GM21576 (cell line): ENCODE data around the gene LMF1.

Experiments
- ATAC-seq: cut with Tn5 transposase; IDR thresholded peaks from one replicate; pipeline ENCODE4 v1.9.1; 2021; ENCODE audit warnings: mild to moderate bottlenecking, moderate library complexity; ENCODE audit not compliant: unreplicated experiment

Gene LMF1

GRCh38 chr16:986411-986810 lies 15.6 kb upstream of the LMF1 start:
- no peak for ATAC-seq

GRCh38 chr16:985646-986400 lies 15.0 kb upstream of the LMF1 start:
- ATAC-seq, result no peak

GRCh38 chr16:984736-985636 lies 14.2 kb upstream of the LMF1 start:
- no peak for ATAC-seq

DNA sequence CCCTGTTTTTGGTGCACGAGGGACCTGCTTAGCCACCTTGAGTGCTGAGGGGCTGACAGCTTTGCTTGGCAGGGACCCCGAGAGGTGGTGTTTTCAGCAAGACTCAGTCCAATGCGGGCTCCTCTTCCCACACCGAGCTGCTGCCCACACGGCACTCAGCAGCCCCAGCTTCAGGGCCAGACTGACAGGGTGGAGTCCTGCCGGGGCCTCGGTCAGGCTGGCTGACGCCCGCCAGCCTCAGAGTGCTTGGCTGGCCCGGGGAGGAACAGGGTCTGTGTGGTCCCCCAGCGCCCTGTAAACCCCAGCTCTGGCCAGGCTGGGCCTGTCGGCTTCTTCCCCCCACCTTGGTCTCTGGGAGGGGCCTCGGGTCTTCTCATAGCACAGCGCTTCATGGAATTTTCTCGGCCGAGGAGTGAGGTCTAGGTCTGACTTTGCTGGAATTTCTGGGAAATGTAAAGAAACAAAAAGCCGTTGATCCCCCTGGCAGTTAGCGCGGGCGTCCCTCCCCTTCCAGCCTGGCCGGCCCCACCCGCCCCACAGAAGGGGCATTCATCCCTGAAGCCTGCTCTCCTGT lies 13.4 kb upstream of the LMF1 start:
- ATAC-seq, result no peak

GRCh38 chr16:983044-984030 lies 12.6 kb upstream of the LMF1 start:
- ATAC-seq, result no peak

DNA sequence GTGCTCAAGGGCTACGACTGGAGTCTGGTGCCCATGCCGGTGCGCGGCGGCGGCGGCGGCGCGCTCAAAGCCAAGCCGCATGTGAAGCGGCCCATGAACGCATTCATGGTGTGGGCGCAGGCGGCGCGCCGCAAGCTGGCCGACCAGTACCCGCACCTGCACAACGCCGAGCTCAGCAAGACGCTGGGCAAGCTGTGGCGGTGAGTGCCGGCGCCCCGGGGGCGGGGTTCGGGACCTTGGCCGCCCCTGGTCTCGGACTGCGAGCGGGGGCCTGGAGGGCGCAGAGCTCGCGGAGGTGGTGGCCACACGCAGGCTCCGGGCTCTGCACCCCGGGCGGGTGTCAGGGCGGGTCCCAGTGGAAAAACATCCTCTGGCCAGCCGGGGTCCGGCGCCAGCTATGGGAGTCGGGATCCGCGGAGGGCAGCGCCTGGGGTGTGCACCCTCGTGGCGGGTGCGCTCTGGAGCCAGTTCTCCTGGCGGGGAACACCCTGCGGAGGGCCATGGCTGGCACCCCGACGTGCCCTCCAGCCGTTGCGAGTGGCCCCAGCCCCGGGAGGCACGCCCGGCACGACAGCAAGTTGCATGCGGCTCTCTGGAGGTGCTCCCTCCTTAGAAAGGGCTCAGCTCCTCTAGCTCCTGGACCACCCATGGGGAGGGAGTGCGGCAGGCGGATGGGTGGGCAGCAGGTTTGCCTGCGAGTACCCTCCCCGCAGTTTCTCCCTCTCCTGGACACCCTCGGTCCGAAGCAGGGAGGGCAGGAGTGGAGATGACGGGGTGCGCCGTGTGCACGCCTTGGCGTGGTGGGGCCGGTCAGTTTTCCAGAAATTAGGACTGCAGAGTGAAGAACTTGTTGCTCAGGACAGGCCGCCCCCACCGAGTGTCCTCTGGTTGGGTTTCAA lies 11.6 kb upstream of the LMF1 start:
- no peak for ATAC-seq

GRCh38 chr16:981695-982144 lies 10.9 kb upstream of the LMF1 start, which contains the start of gene SOX8:
Gene SOX8 (plus strand): TSS chr16:981770. CDS start chr16:981923, 153 bp downstream.
- ATAC-seq, result no peak

GRCh38 chr16:980595-980854 lies 9.7 kb upstream of the LMF1 start:
- ATAC-seq, result no peak

GRCh38 chr16:979859-980594 lies 9.2 kb upstream of the LMF1 start:
- ATAC-seq, result no peak

DNA sequence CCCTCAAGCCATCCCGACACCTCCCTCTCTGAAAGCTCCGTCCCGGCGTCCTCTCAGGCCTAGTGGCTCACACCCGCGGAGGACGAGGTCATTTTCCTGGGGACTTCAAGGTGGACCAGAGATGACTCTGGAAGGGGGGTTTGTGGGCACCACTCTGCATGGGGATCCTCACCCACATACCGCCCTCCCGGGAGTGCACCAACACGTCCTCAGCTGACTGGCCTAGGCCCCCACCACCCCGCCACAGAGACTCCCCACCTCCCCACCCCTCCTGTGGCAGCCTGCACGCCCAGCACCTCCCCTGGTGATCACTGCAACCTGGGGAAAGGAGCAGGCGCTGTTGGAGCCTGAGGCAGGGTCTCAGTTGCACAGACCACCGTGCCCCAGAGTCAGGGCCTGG lies 8.4 kb upstream of the LMF1 start:
- ATAC-seq, result no peak

DNA sequence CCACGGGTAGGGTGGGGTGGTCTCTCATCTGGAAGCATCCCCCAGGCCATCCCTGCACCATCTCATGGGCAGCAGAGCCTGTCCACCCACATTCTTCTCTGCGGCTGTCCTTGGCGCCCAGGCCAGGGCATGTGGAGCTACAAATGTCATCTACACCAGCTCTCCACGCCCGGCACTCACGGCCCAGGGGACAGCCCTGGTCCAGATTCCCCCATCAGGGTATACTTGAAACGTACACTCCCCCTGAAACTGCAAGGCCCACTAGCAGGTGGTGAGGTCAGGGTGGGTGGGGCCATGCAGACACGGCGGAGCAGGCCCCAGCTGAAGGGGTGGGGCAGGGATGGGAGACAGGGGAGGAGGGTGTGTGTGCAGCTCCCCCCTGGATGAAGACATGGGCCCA lies 7.6 kb upstream of the LMF1 start:
- ATAC-seq, result no peak

DNA sequence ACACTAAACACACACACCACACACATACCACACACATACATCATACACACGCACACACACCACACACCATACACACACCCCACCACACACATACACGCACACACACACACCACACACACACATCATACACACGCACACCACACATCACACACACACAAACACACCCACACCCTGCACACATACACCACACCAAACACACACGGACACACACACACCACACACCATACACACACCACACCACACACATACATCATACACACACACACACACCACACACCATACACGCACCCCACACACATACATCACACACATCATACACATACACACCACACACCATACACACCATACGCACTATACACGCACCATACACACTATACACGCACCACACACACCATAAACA lies 7.1 kb upstream of the LMF1 start:
- ATAC-seq, result no peak

GRCh38 chr16:977081-977701 lies 6.4 kb upstream of the LMF1 start:
- ATAC-seq, result no peak

- no peak for ATAC-seq
These were observed 5.7 kb upstream of the LMF1 start for GRCh38 chr16:976389-976931.

- no peak for ATAC-seq
These were observed 4.5 kb upstream of the LMF1 start for GRCh38 chr16:975291-975690.

DNA sequence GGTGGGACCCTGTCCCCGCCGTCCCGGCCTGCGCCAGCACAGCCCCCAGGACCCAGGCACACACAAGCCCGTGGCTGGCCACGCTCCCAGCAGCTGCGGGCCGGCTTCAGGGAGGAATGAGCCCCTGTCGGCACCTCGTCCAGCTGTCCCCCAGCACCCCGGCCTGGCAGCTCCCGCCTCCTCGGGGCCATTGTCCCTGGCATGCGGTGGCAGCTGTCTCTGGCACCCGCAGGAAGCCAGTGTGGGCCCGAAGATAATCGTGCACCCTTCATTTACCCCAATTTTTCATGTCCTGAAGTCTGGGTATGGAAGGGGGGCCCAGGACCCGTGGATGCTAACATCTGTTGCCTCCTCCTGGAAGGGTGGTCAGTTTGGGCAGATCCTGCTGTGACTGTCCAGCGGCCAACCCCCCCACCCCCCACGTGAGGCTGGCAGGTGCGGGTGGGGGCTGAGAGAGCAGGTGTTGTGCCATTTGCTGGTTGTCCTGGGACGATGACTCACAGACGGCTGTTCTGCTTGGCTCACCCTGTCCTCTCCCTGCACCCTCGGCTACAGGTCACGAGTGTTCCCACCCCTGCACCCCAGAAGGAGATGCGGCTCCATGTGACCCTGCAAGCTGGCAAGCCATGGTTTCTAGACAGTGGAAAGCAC lies 4.0 kb upstream of the LMF1 start:
- no peak for ATAC-seq

DNA sequence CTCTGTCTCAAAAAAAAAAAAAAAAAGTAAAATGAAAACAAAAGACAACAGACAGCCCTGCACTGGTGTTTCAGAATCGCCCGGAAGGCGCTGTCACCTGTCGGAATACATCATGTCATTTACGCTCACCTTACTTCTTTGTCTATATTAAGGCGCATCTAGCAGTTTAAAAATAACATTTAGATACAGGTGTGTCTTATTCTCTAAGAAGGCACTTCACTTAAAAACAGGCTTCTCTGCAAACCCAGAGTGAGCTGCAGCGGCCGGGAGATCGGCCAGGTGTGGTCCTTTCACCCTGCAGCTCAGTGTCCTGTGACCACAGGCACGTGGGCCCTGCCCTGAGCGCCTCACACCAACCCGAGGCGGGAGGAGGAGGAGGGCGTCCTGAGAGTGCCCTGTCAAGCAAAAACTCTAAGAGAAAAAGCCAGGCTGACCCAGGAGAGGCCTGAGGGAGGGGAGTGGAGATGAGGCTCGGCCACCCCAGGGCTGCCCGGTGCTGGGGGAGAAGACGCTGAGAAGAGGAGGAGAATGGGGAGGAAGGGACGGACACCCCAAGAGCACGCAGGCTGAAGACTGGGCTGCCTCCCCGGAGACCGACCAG lies 3.3 kb upstream of the LMF1 start:
- ATAC-seq, result no peak
